Progenitor cell of endocrine pancreas (in vitro differentiated cells): Measurements from ENCODE around the gene DIAPH2. TPM values are rescaled to one million over a fixed set of nuclear protein-coding genes. Genes with fewer than 3 reads are reported as not detected.

Experiments
- DNase-seq: peaks from one replicate; pipeline ENCODE4 v3.0.0; 2021; ENCODE audit warnings: low spot score; ENCODE audit not compliant: unreplicated experiment
- H3K27ac Mint-ChIP-seq: 2 replicates; pipeline ENCODE4 v1.8.0; 2021; ENCODE audit warnings: mild to moderate bottlenecking, moderate library complexity, mixed read lengths
- H3K27me3 Mint-ChIP-seq: 2 replicates; pipeline ENCODE4 v1.8.0; 2021; ENCODE audit warnings: mixed read lengths
- H3K36me3 Mint-ChIP-seq: 2 replicates; pipeline ENCODE4 v1.8.0; 2022; ENCODE audit warnings: mixed read lengths; ENCODE audit not compliant: insufficient read depth
- H3K4me1 Mint-ChIP-seq: 2 replicates; pipeline ENCODE4 v1.8.0; 2021; ENCODE audit warnings: low read depth, mixed read lengths
- H3K4me3 Mint-ChIP-seq: 2 replicates; pipeline ENCODE4 v1.8.0; 2021; ENCODE audit warnings: low read depth, mild to moderate bottlenecking, moderate library complexity, mixed read lengths
- H3K9me3 Mint-ChIP-seq: 2 replicates; pipeline ENCODE4 v1.8.0; 2021; ENCODE audit warnings: low read depth, mixed read lengths
- total RNA-seq: library from RNA; stranded (reverse); gene quantifications from 2 replicates; pipeline ENCODE4 v1.2.1, GENCODE V29; 2021
- TF ChIP-seq, protein P1 (sequence below): fragments of 200-600 bp; sonication (generic); IDR thresholded peaks from one replicate; pipeline ENCODE4 v1.5.0; 2021; ENCODE audit warnings: antibody characterized with exemption, mild to moderate bottlenecking; ENCODE audit not compliant: unreplicated experiment

DIAPH2 gene
- total RNA-seq, 1 donor from 2014 or later, result 29.7 TPM

DNA sequence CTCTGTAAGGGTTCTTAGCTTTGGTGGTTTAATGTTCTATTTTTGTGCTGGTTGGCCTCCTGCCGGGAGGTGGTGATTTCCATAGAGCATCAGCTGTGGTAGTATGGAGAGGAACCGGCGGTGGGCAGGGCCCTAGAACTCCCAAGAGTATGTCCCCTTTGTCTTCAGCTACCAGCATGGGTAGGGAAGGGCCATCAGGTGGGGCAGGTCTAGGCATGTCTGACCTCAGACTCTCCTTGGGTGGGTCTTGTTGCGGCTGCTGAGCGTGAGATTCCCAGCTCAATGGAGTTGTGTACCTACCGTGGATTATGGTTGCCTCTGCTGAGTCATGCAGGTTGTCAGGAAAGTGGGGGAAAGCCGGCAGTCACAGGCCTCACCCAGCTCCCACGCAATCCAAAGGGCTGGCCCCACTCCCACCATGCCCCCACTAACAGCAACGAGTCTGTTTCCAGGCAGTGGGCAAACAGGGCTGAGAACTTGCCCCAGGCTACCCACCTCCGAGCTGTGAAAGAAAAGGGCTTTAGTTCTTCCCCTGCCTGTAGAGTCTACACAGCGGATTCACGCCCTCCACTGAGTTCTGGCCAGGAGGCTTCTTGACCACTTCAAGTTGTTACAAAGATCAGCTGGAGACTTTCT, 434.9 kb downstream of the DIAPH2 start:
- DNase-seq, result no peak
- Mint-ChIP-seq H3K4me3 (no peak overlapping the region), H3K9me3 (no peaks in the 10 kb centered on the region), H3K27ac (no peak overlapping the region), H3K4me1 (no peaks in the 10 kb centered on the region), H3K27me3 (no peaks in the 10 kb centered on the region), H3K36me3 (peaks cover 19% of the 10 kb centered on the region)
- TF ChIP-seq, protein P1, sequence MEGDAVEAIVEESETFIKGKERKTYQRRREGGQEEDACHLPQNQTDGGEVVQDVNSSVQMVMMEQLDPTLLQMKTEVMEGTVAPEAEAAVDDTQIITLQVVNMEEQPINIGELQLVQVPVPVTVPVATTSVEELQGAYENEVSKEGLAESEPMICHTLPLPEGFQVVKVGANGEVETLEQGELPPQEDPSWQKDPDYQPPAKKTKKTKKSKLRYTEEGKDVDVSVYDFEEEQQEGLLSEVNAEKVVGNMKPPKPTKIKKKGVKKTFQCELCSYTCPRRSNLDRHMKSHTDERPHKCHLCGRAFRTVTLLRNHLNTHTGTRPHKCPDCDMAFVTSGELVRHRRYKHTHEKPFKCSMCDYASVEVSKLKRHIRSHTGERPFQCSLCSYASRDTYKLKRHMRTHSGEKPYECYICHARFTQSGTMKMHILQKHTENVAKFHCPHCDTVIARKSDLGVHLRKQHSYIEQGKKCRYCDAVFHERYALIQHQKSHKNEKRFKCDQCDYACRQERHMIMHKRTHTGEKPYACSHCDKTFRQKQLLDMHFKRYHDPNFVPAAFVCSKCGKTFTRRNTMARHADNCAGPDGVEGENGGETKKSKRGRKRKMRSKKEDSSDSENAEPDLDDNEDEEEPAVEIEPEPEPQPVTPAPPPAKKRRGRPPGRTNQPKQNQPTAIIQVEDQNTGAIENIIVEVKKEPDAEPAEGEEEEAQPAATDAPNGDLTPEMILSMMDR, result no peak

DNA sequence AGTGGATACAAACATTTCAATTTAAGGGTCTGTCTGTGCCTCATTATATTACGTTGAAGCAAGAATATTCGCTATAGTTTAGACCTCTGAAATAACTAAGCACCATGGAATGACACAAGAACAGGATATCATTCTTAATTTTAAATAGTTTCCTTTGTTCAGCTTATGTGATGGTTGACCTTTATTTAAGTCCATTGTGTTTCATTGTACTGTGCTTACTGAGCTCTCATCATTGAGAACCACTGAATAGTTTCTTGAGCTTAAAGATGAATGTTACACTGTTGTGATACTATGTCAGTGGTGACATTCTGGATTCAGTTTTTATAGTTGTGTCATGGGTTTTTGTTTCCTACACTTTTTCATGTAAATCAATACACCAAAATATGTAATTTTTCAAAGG, 438.4 kb downstream of the DIAPH2 start:
- no peak overlapping the region for H3K27ac Mint-ChIP-seq
- TF ChIP-seq, protein P1, result no peak
- no peaks in the 10 kb centered on the region for H3K27me3 Mint-ChIP-seq
- peaks cover 17% of the 10 kb centered on the region for H3K36me3 Mint-ChIP-seq
- H3K9me3 Mint-ChIP-seq, result no peaks in the 10 kb centered on the region
- H3K4me1 Mint-ChIP-seq, result no peaks in the 10 kb centered on the region
- no peak overlapping the region for H3K4me3 Mint-ChIP-seq
- DNase-seq, result no peak

DNA sequence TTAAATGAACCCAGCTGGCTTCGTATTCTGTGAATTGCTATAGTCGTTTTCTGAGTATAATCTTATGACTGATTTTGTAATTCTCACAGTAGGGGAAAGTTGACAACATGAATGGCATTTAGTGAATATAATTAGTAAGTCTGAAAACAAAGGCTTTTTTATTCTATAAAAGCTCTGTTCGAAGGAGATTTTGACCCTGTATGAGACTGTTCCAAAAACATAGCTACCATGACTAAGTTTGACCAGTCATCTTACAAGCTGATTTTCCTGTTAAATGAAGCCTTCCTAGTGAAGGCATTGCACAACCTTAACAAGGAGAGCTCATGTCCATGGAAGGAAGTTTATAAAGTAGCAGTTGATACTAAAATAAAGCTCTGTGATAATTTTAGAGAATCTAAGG, 441.4 kb downstream of the DIAPH2 start:
- Mint-ChIP-seq H3K27ac (no peak overlapping the region), H3K36me3 (peaks cover 5% of the 10 kb centered on the region), H3K27me3 (no peaks in the 10 kb centered on the region), H3K9me3 (peaks cover 11% of the 10 kb centered on the region), H3K4me3 (no peak overlapping the region), H3K4me1 (peaks cover 4% of the 10 kb centered on the region)
- TF ChIP-seq, protein P1, result no peak
- DNase-seq, result no peak

DNA sequence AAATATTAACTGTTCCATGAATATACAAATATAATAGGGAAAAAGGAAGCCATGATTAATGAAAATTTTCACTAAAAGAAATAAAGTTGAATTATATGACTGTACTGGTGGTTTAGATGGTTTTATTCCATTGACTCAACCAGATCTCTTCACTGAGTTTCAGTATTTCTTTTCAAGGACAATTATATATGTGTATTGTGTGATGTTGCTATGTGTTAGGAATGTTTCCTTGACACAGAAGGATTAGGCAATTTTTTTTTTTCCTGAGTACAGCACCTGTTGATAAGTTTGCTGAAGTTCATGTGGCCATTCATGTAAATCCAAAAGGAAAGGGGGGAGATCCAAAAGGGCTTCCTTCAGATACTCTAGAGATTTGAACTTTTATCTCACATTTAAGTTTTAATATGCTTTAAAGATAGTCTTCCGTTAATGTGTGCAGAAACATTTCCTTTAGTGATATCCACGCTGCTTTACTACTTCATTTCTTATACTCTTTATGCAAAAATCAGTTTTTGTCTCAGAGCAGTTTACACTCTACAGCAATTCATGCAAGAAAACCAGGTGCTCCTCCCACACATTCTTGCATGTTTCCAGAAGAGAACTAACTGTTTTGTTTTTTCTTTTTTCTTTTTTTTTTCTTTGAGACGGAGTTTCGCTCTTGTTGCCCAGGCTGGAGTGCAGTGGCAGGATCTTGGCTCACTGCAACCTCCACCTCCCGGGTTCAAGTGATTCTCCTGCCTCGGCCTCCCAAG, 448.2 kb downstream of the DIAPH2 start:
- no peak for DNase-seq
- Mint-ChIP-seq H3K4me3 (no peak overlapping the region), H3K27me3 (no peaks in the 10 kb centered on the region), H3K9me3 (peaks cover 11% of the 10 kb centered on the region), H3K27ac (no peak overlapping the region), H3K36me3 (peaks cover 4% of the 10 kb centered on the region), H3K4me1 (peaks cover 14% of the 10 kb centered on the region)
- TF ChIP-seq, protein P1, result no peak

DNA sequence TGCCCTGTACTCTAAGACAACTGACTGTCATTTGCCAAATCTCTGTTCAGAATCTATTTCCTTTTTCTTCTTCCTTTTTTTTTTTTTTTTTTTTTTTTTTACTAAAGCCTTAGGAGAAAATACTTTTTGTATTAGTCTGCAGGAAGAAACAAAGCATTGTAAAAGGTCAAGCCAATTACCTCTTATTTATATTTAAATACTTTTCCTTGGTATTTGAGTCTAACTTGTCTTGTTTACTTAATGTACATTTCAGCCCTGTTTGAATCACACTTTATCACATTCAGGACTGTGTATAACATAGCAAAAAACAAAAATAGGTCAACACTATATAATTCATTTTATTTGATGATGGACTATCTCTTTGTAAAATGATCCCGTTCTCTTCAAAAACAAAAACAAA, 461.3 kb downstream of the DIAPH2 start:
- H3K36me3 Mint-ChIP-seq, result peaks cover 4% of the 10 kb centered on the region
- TF ChIP-seq, protein P1, result no peak
- no peaks in the 10 kb centered on the region for H3K9me3 Mint-ChIP-seq
- no peaks in the 10 kb centered on the region for H3K4me1 Mint-ChIP-seq
- H3K27me3 Mint-ChIP-seq, result no peaks in the 10 kb centered on the region
- H3K27ac Mint-ChIP-seq, result no peak overlapping the region
- no peak overlapping the region for H3K4me3 Mint-ChIP-seq
- DNase-seq, result no peak
